H1 (cell line): ENCODE results near the gene C20orf144. TPM values are rescaled to one million over a fixed set of nuclear protein-coding genes. Genes with fewer than 3 reads are reported as not detected.

Source experiments
- CTBP2 ChIP-seq: IDR thresholded peaks from 2 replicates; pipeline ENCODE4 v1.7.0; 2011; ENCODE audit warnings: borderline replicate concordance, mild to moderate bottlenecking, moderate library complexity, mixed read lengths, low read length; ENCODE audit not compliant: insufficient read depth, insufficient read length
- FOSL1 ChIP-seq: IDR thresholded peaks from 2 replicates; pipeline ENCODE4 v1.6.1; 2011; ENCODE audit warnings: mild to moderate bottlenecking, low read depth, low read length, moderate library complexity; ENCODE audit not compliant: insufficient read depth
- KDM4A ChIP-seq: IDR thresholded peaks from one replicate; pipeline ENCODE4 v1.7.1; 2012; ENCODE audit warnings: low read depth, mild to moderate bottlenecking, moderate library complexity, low read length, inconsistent platforms; ENCODE audit not compliant: severe bottlenecking
- SP1 ChIP-seq: IDR thresholded peaks from 2 replicates; pipeline ENCODE4 v1.6.1; 2011; ENCODE audit warnings: low read depth, low read length
- SP2 ChIP-seq: IDR thresholded peaks from 2 replicates; pipeline ENCODE4 v1.6.1; 2012; ENCODE audit warnings: mild to moderate bottlenecking, low read length, inconsistent platforms
- polyA plus RNA-seq, 7 experiments: library from polyadenylated mRNA; depleted of rRNA in 3 of 7; stranded (reverse) in 5 of 7; unstranded in 2 of 7; fragments of >200 nt in 5 of 7; fragments of 200-250 nt in 2 of 7; gene quantifications; 1 replicate in 5 of 7; 2 replicates in 1 of 7; 4 replicates in 1 of 7; pipeline versions ENCODE4 v1.2.1 to v1.2.3, GENCODE V29; 2011 to 2013; ENCODE audit warnings: missing spikeins in 2 of 7, mixed read lengths in 2 of 7
- total RNA-seq: library from RNA; stranded (reverse); fragmentation: NEBNext Ultra II Directional; extraction: Animal tissue kit (Norgen Biotek cat#: 25700); gene quantifications from 2 replicates; pipeline ENCODE4 v1.2.1, GENCODE V29; 2021
- TF ChIP-seq, protein P1 (sequence below): fragments of 300-600 bp; sonication (generic); IDR thresholded peaks from 2 replicates; pipeline ENCODE4 v1.7.1; 2012; ENCODE audit warnings: low read length, moderate library complexity, mild to moderate bottlenecking, inconsistent platforms; ENCODE audit not compliant: insufficient replicate concordance
- TF ChIP-seq, protein P2 (sequence below): IDR thresholded peaks from 2 replicates; pipeline ENCODE4 v1.6.1; 2011; ENCODE audit warnings: low read depth, mild to moderate bottlenecking, low read length; ENCODE audit not compliant: insufficient read depth

The C20orf144 gene
- total and polyA plus RNA-seq, 2 of the 8 experiments (the other 6 are each of a cell fraction or from before 2014, with no cell fraction given), result 0.21 to 0.24 TPM

DNA sequence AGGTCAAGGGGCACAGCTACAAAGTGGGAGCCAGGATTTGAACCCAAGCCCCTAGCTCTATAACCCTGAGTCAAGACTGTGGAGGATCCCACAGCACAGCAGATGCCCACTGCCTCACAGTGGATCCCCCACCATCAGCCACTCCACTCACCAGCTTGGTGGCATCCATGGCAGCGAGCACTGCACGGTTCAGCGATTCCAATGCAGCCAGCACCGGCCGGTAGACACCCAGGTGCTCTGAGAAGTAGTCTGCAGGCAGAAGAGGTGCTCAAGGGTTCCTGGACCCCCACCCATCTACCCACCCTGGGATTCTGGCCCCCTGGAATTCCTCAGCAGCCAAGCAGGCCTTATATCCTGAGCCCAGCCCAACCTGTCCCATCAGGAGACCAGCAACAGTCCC is 7.1 kb downstream of the C20orf144 start (continued):
- no peak for TF ChIP-seq SP2
- no peak for TF ChIP-seq CTBP2
- TF ChIP-seq FOSL1, result no peak
- TF ChIP-seq SP1, result no peak
- TF ChIP-seq, protein P1, sequence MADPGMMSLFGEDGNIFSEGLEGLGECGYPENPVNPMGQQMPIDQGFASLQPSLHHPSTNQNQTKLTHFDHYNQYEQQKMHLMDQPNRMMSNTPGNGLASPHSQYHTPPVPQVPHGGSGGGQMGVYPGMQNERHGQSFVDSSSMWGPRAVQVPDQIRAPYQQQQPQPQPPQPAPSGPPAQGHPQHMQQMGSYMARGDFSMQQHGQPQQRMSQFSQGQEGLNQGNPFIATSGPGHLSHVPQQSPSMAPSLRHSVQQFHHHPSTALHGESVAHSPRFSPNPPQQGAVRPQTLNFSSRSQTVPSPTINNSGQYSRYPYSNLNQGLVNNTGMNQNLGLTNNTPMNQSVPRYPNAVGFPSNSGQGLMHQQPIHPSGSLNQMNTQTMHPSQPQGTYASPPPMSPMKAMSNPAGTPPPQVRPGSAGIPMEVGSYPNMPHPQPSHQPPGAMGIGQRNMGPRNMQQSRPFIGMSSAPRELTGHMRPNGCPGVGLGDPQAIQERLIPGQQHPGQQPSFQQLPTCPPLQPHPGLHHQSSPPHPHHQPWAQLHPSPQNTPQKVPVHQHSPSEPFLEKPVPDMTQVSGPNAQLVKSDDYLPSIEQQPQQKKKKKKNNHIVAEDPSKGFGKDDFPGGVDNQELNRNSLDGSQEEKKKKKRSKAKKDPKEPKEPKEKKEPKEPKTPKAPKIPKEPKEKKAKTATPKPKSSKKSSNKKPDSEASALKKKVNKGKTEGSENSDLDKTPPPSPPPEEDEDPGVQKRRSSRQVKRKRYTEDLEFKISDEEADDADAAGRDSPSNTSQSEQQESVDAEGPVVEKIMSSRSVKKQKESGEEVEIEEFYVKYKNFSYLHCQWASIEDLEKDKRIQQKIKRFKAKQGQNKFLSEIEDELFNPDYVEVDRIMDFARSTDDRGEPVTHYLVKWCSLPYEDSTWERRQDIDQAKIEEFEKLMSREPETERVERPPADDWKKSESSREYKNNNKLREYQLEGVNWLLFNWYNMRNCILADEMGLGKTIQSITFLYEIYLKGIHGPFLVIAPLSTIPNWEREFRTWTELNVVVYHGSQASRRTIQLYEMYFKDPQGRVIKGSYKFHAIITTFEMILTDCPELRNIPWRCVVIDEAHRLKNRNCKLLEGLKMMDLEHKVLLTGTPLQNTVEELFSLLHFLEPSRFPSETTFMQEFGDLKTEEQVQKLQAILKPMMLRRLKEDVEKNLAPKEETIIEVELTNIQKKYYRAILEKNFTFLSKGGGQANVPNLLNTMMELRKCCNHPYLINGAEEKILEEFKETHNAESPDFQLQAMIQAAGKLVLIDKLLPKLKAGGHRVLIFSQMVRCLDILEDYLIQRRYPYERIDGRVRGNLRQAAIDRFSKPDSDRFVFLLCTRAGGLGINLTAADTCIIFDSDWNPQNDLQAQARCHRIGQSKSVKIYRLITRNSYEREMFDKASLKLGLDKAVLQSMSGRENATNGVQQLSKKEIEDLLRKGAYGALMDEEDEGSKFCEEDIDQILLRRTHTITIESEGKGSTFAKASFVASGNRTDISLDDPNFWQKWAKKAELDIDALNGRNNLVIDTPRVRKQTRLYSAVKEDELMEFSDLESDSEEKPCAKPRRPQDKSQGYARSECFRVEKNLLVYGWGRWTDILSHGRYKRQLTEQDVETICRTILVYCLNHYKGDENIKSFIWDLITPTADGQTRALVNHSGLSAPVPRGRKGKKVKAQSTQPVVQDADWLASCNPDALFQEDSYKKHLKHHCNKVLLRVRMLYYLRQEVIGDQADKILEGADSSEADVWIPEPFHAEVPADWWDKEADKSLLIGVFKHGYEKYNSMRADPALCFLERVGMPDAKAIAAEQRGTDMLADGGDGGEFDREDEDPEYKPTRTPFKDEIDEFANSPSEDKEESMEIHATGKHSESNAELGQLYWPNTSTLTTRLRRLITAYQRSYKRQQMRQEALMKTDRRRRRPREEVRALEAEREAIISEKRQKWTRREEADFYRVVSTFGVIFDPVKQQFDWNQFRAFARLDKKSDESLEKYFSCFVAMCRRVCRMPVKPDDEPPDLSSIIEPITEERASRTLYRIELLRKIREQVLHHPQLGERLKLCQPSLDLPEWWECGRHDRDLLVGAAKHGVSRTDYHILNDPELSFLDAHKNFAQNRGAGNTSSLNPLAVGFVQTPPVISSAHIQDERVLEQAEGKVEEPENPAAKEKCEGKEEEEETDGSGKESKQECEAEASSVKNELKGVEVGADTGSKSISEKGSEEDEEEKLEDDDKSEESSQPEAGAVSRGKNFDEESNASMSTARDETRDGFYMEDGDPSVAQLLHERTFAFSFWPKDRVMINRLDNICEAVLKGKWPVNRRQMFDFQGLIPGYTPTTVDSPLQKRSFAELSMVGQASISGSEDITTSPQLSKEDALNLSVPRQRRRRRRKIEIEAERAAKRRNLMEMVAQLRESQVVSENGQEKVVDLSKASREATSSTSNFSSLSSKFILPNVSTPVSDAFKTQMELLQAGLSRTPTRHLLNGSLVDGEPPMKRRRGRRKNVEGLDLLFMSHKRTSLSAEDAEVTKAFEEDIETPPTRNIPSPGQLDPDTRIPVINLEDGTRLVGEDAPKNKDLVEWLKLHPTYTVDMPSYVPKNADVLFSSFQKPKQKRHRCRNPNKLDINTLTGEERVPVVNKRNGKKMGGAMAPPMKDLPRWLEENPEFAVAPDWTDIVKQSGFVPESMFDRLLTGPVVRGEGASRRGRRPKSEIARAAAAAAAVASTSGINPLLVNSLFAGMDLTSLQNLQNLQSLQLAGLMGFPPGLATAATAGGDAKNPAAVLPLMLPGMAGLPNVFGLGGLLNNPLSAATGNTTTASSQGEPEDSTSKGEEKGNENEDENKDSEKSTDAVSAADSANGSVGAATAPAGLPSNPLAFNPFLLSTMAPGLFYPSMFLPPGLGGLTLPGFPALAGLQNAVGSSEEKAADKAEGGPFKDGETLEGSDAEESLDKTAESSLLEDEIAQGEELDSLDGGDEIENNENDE, result no peak
- no peak for TF ChIP-seq KDM4A
- TF ChIP-seq, protein P2, sequence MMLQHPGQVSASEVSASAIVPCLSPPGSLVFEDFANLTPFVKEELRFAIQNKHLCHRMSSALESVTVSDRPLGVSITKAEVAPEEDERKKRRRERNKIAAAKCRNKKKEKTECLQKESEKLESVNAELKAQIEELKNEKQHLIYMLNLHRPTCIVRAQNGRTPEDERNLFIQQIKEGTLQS, result no peak
